Measurements from ENCODE around the gene RIBC1. TPM values are rescaled to one million over a fixed set of nuclear protein-coding genes. Genes with fewer than 3 reads are reported as not detected.
A peak's percentile ranks its signal among the peaks of the same experiment; 100 is the strongest.
"Not testable (repeated sequence)": the region's sequence is repeated elsewhere in the genome, so short reads cannot be mapped to it uniquely, and the experiment has no call there.

RIBC1 gene
- total RNA-seq, 4 donors from 2014 or later, result 0.77 to 3.0 (median 2.5) TPM; not detected in 1

- intact Hi-C loops (cut with DNase I; ENCODE audit: low total_unique reads), result no loop called here
These were observed 27.0 kb downstream of the RIBC1 start for GRCh38 chrX:53449632-53450031.

GRCh38 chrX:53452812-53453211, 30.1 kb downstream of the RIBC1 start:
- Histone ChIP-seq H3K27ac (no peak overlapping the region), H3K9me3 (no peaks in the 10 kb centered on the region), H3K27me3 (no peaks in the 10 kb centered on the region), H3K4me1 (no peaks in the 10 kb centered on the region), H3K4me3 (no peak overlapping the region), H3K36me3 (no peaks in the 10 kb centered on the region)
- intact Hi-C loops (cut with DNase I; ENCODE audit: low total_unique reads), result no loop called here
- no peak for TF ChIP-seq CTCF (IDR thresholded peaks at IDR 0.05)
- no peak for TF ChIP-seq POLR2A (IDR thresholded peaks at IDR 0.05)
- DNase-seq, result no peak

More at GRCh38 chrX:53449632-53450031, 27.0 kb downstream of the RIBC1 start:
- H3K4me3 ChIP-seq, result no peak overlapping the region
- H3K27ac ChIP-seq, result no peak overlapping the region
- no peaks in the 10 kb centered on the region for H3K4me1 ChIP-seq
- no peaks in the 10 kb centered on the region for H3K9me3 ChIP-seq
- no peak for DNase-seq
- no peaks in the 10 kb centered on the region for H3K27me3 ChIP-seq
- no peak for TF ChIP-seq POLR2A (IDR thresholded peaks at IDR 0.05)
- no peak for TF ChIP-seq CTCF (IDR thresholded peaks at IDR 0.05)
- no peaks in the 10 kb centered on the region for H3K36me3 ChIP-seq

- TF ChIP-seq CTCF (IDR thresholded peaks at IDR 0.05) (no peak), POLR2A (IDR thresholded peaks at IDR 0.05) (no peak)
- no peak overlapping the region for H3K27ac ChIP-seq
- no peak overlapping the region for H3K4me3 ChIP-seq
- no peaks in the 10 kb centered on the region for H3K4me1 ChIP-seq
- intact Hi-C loops (cut with DNase I; ENCODE audit: low total_unique reads), result no loop called here
- H3K9me3 ChIP-seq, result no peaks in the 10 kb centered on the region
- H3K27me3 ChIP-seq, result no peaks in the 10 kb centered on the region
- no peak for DNase-seq
- H3K36me3 ChIP-seq, result no peaks in the 10 kb centered on the region
These were observed 33.6 kb downstream of the RIBC1 start for GRCh38 chrX:53456254-53456653.

- no peak for DNase-seq
- Histone ChIP-seq H3K9me3 (no peaks in the 10 kb centered on the region), H3K27ac (no peak overlapping the region), H3K27me3 (no peaks in the 10 kb centered on the region), H3K4me1 (no peaks in the 10 kb centered on the region), H3K36me3 (no peaks in the 10 kb centered on the region), H3K4me3 (no peak overlapping the region)
- TF ChIP-seq POLR2A (IDR thresholded peaks at IDR 0.05), result no peak
- TF ChIP-seq CTCF (IDR thresholded peaks at IDR 0.05), result peak in 1 of 4 experiments; percentile 11
- intact Hi-C loops (cut with DNase I; ENCODE audit: low total_unique reads), result no loop called here
These were observed 35.4 kb downstream of the RIBC1 start for GRCh38 chrX:53458082-53458481.

GRCh38 chrX:53468659-53469058, 46.0 kb downstream of the RIBC1 start:
- H3K4me1 ChIP-seq; H3K27ac ChIP-seq; H3K36me3 ChIP-seq; H3K9me3 ChIP-seq; H3K27me3 ChIP-seq; intact Hi-C loops (cut with DNase I; ENCODE audit: low total_unique reads); DNase-seq; H3K4me3 ChIP-seq: not testable (repeated sequence)

- intact Hi-C loops (cut with DNase I; ENCODE audit: low total_unique reads), result no loop called here
- Histone ChIP-seq H3K9me3 (no peaks in the 10 kb centered on the region), H3K4me1 (no peaks in the 10 kb centered on the region), H3K27ac (no peak overlapping the region), H3K4me3 (no peak overlapping the region), H3K36me3 (no peaks in the 10 kb centered on the region), H3K27me3 (no peaks in the 10 kb centered on the region)
- no peak for DNase-seq
- TF ChIP-seq POLR2A (IDR thresholded peaks at IDR 0.05) (no peak), CTCF (IDR thresholded peaks at IDR 0.05) (no peak)
These were observed 48.7 kb downstream of the RIBC1 start for GRCh38 chrX:53471346-53471745.

Measured in uterus (tissue), 4 donors.